HepG2 (cell line): ENCODE measurements around the gene NOX3. TPM values are rescaled to one million over a fixed set of nuclear protein-coding genes. Genes with fewer than 3 reads are reported as not detected.

Experiments used
- ATF1 ChIP-seq: IDR thresholded peaks from 2 replicates; pipeline ENCODE4 v1.6.1; 2016; ENCODE audit warnings: mild to moderate bottlenecking, control low read depth
- JUNB ChIP-seq: sonication (generic); formaldehyde crosslinking; IDR thresholded peaks from 2 replicates; pipeline ENCODE4 v1.8.0; 2022; ENCODE audit warnings: missing genetic modification reagents, mild to moderate bottlenecking, borderline replicate concordance
- MTA3 ChIP-seq: sonication (generic); formaldehyde crosslinking; IDR thresholded peaks from 2 replicates; pipeline ENCODE4 v1.4.0; 2020; ENCODE audit warnings: missing genetic modification reagents
- NCOA5 ChIP-seq: sonication (generic); formaldehyde crosslinking; IDR thresholded peaks from 2 replicates; pipeline ENCODE4 v1.4.0; 2020; ENCODE audit warnings: missing genetic modification reagents
- SALL2 ChIP-seq: sonication (generic); formaldehyde crosslinking; IDR thresholded peaks from 2 replicates; pipeline ENCODE4 v1.8.1; 2023; ENCODE audit warnings: mild to moderate bottlenecking, missing genetic modification reagents, inconsistent platforms
- SMC3 ChIP-seq: IDR thresholded peaks from 2 replicates; pipeline ENCODE4 v1.6.1; 2011; ENCODE audit warnings: low read length, improper control_type of control experiment
- ZFP41 ChIP-seq: sonication (generic); formaldehyde crosslinking; IDR thresholded peaks from 2 replicates; pipeline ENCODE4 v1.4.0; 2020; ENCODE audit warnings: mild to moderate bottlenecking, missing genetic modification reagents, borderline replicate concordance
- ZNF33A ChIP-seq: sonication (generic); formaldehyde crosslinking; IDR thresholded peaks from 2 replicates; pipeline ENCODE4 v1.5.1; 2020; ENCODE audit warnings: missing genetic modification reagents, mild to moderate bottlenecking, moderate library complexity, borderline replicate concordance
- ZNF367 ChIP-seq: sonication (generic); formaldehyde crosslinking; IDR thresholded peaks from 2 replicates; pipeline ENCODE4 v1.4.0; 2020; ENCODE audit warnings: missing genetic modification reagents, borderline replicate concordance
- ZNF501 ChIP-seq: sonication (generic); formaldehyde crosslinking; IDR thresholded peaks from 2 replicates; pipeline ENCODE4 v1.5.1; 2020; ENCODE audit warnings: mild to moderate bottlenecking, moderate library complexity, missing genetic modification reagents
- ZNF780A ChIP-seq: sonication (generic); formaldehyde crosslinking; IDR thresholded peaks from 2 replicates; pipeline ENCODE4 v1.8.0; 2022; ENCODE audit warnings: mild to moderate bottlenecking, missing genetic modification reagents, moderate library complexity
- ZSCAN31 ChIP-seq: sonication (generic); formaldehyde crosslinking; IDR thresholded peaks from 2 replicates; pipeline ENCODE4 v1.5.0; 2020; ENCODE audit warnings: low read depth, mild to moderate bottlenecking, missing genetic modification reagents
- ZZZ3 ChIP-seq: sonication (generic); formaldehyde crosslinking; IDR thresholded peaks from 2 replicates; pipeline ENCODE4 v1.4.0; 2020; ENCODE audit warnings: missing genetic modification reagents, mild to moderate bottlenecking, borderline replicate concordance
- polyA plus RNA-seq, 8 experiments: library from polyadenylated mRNA; depleted of rRNA in 3 of 8; stranded (reverse) in 7 of 8; unstranded in 1 of 8; fragments of >200 nt; fragmentation: Illumina TruSeq in 4 of 8; extraction: Trizol in 4 of 8; gene quantifications; 2 replicates each; pipeline versions ENCODE4 v1.2.1 to v1.2.3, GENCODE V29; 2011 to 2016; ENCODE audit warnings: low read depth in 4 of 8, missing spikeins in 1 of 8, mixed read lengths in 1 of 8; ENCODE audit not compliant: insufficient read depth in 1 of 8
- total RNA-seq, 5 experiments: library from RNA; depleted of rRNA; stranded (reverse); fragments of >200 nt; fragmentation: Illumina TruSeq; extraction: Trizol; gene quantifications; 2 replicates each; pipeline ENCODE4 v1.2.3, GENCODE V29; 2016; ENCODE audit warnings: low read depth in 1 of 5
- TF ChIP-seq, protein P1 (sequence below): sonication (generic); formaldehyde crosslinking; IDR thresholded peaks from 2 replicates; pipeline ENCODE4 v1.5.1; 2020; ENCODE audit warnings: mild to moderate bottlenecking, missing genetic modification reagents, moderate library complexity
- TF ChIP-seq, protein P2 (sequence below): sonication (generic); formaldehyde crosslinking; IDR thresholded peaks from 2 replicates; pipeline ENCODE4 v1.8.1; 2023; ENCODE audit warnings: missing genetic modification reagents, mild to moderate bottlenecking, borderline replicate concordance
- TF ChIP-seq, protein P3 (sequence below): sonication (generic); formaldehyde crosslinking; IDR thresholded peaks from 2 replicates; pipeline ENCODE4 v1.5.0; 2020; ENCODE audit warnings: missing genetic modification reagents
- TF ChIP-seq, protein P4 (sequence below): sonication (generic); formaldehyde crosslinking; IDR thresholded peaks from 2 replicates; pipeline ENCODE4 v1.9.0; 2021; ENCODE audit warnings: missing genetic modification reagents, borderline replicate concordance
- TF ChIP-seq, protein P5 (sequence below): sonication (generic); formaldehyde crosslinking; IDR thresholded peaks from 2 replicates; pipeline ENCODE4 v1.8.1; 2023; ENCODE audit warnings: mild to moderate bottlenecking, inconsistent platforms, moderate library complexity, missing genetic modification reagents, borderline replicate concordance

Gene NOX3
- total and polyA plus RNA-seq, 2 of the 13 experiments (the other 11 are each of a cell fraction or from before 2014, with no cell fraction given) = 0.09 to 0.18 TPM

DNA sequence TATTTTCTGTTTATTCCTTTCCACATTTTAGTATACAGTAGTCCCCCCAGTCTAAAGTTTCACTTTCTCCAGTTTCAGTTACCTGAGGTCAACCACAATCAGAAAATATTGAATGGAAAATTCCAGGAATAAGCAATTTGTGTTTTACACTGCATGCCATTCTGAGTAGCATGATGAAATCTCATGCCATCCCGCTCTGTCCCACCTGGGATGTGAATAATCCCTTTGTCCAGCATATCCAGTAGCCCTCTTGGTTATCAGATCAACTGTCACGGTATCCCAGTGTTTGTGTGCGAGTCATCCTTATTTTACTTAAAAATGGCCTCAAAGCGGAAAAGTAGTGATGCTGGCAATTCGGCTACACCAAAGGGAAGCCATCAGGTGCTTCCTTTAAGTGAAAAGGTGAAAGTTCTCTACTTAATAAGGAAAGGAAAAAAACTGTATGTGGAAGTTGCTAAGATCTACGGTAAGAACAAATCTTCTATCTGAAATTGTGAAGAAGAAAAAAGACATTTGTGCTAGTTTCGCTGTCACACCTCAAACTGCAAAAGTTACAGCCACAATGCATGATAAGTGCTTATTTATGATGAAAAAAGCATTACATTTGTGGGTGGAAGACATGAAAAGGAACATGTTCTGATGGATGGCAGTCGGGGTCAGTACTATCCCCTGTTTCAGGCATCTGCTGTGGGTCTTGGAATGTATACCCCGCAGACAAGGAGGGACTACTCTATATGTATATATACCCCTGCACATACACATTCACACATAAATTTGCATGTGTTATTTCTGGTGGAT is 11.3 kb downstream of the NOX3 start (continued):
- no peak for TF ChIP-seq ZNF33A (CRISPR knock-in tag)
- TF ChIP-seq, protein P1, sequence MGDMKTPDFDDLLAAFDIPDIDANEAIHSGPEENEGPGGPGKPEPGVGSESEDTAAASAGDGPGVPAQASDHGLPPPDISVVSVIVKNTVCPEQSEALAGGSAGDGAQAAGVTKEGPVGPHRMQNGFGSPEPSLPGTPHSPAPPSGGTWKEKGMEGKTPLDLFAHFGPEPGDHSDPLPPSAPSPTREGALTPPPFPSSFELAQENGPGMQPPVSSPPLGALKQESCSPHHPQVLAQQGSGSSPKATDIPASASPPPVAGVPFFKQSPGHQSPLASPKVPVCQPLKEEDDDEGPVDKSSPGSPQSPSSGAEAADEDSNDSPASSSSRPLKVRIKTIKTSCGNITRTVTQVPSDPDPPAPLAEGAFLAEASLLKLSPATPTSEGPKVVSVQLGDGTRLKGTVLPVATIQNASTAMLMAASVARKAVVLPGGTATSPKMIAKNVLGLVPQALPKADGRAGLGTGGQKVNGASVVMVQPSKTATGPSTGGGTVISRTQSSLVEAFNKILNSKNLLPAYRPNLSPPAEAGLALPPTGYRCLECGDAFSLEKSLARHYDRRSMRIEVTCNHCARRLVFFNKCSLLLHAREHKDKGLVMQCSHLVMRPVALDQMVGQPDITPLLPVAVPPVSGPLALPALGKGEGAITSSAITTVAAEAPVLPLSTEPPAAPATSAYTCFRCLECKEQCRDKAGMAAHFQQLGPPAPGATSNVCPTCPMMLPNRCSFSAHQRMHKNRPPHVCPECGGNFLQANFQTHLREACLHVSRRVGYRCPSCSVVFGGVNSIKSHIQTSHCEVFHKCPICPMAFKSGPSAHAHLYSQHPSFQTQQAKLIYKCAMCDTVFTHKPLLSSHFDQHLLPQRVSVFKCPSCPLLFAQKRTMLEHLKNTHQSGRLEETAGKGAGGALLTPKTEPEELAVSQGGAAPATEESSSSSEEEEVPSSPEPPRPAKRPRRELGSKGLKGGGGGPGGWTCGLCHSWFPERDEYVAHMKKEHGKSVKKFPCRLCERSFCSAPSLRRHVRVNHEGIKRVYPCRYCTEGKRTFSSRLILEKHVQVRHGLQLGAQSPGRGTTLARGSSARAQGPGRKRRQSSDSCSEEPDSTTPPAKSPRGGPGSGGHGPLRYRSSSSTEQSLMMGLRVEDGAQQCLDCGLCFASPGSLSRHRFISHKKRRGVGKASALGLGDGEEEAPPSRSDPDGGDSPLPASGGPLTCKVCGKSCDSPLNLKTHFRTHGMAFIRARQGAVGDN (CRISPR knock-in tag) = no peak
- no peak; the same call in 1 of the 2 replicates for TF ChIP-seq ZNF780A
- no peak for TF ChIP-seq MTA3 (CRISPR knock-in tag)
- TF ChIP-seq, protein P2, sequence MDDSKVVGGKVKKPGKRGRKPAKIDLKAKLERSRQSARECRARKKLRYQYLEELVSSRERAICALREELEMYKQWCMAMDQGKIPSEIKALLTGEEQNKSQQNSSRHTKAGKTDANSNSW = no peak
- TF ChIP-seq NCOA5 = no peak
- TF ChIP-seq ZZZ3 = no peak
- TF ChIP-seq ATF1 (CRISPR knock-in tag) = no peak
- no peak for TF ChIP-seq ZFP41
- no peak for TF ChIP-seq ZNF367 (CRISPR knock-in tag)
- no peak for TF ChIP-seq ZNF501 (CRISPR knock-in tag)
- TF ChIP-seq, protein P3, sequence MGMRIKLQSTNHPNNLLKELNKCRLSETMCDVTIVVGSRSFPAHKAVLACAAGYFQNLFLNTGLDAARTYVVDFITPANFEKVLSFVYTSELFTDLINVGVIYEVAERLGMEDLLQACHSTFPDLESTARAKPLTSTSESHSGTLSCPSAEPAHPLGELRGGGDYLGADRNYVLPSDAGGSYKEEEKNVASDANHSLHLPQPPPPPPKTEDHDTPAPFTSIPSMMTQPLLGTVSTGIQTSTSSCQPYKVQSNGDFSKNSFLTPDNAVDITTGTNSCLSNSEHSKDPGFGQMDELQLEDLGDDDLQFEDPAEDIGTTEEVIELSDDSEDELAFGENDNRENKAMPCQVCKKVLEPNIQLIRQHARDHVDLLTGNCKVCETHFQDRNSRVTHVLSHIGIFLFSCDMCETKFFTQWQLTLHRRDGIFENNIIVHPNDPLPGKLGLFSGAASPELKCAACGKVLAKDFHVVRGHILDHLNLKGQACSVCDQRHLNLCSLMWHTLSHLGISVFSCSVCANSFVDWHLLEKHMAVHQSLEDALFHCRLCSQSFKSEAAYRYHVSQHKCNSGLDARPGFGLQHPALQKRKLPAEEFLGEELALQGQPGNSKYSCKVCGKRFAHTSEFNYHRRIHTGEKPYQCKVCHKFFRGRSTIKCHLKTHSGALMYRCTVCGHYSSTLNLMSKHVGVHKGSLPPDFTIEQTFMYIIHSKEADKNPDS (CRISPR knock-in tag) = no peak
- 0 out of 2 replicates have a peak, but pooled peaks have one; percentile 40 for TF ChIP-seq SALL2 (CRISPR knock-in tag)
- TF ChIP-seq SMC3 = peak; percentile 41
- TF ChIP-seq JUNB (CRISPR knock-in tag) = no peak; the same call in 1 of the 2 replicates
- TF ChIP-seq, protein P4, sequence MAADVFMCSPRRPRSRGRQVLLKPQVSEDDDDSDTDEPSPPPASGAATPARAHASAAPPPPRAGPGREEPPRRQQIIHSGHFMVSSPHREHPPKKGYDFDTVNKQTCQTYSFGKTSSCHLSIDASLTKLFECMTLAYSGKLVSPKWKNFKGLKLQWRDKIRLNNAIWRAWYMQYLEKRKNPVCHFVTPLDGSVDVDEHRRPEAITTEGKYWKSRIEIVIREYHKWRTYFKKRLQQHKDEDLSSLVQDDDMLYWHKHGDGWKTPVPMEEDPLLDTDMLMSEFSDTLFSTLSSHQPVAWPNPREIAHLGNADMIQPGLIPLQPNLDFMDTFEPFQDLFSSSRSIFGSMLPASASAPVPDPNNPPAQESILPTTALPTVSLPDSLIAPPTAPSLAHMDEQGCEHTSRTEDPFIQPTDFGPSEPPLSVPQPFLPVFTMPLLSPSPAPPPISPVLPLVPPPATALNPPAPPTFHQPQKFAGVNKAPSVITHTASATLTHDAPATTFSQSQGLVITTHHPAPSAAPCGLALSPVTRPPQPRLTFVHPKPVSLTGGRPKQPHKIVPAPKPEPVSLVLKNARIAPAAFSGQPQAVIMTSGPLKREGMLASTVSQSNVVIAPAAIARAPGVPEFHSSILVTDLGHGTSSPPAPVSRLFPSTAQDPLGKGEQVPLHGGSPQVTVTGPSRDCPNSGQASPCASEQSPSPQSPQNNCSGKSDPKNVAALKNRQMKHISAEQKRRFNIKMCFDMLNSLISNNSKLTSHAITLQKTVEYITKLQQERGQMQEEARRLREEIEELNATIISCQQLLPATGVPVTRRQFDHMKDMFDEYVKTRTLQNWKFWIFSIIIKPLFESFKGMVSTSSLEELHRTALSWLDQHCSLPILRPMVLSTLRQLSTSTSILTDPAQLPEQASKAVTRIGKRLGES (CRISPR knock-in tag) = no peak
- TF ChIP-seq, protein P5, sequence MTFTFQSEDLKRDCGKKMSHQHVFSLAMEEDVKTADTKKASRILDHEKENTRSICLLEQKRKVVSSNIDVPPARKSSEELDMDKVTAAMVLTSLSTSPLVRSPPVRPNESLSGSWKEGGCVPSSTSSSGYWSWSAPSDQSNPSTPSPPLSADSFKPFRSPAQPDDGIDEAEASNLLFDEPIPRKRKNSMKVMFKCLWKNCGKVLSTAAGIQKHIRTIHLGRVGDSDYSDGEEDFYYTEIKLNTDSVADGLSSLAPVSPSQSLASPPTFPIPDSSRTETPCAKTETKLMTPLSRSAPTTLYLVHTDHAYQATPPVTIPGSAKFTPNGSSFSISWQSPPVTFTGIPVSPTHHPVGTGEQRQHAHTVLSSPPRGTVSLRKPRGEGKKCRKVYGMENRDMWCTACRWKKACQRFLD (CRISPR knock-in tag) = no peak
- TF ChIP-seq ZSCAN31 = peak; percentile 51; the same call in 1 of the 2 replicates
